Measurements from ENCODE around the gene VPS37B.
"Not testable (repeated sequence)": the region's sequence is repeated elsewhere in the genome, so short reads cannot be mapped to it uniquely, and the experiment has no call there.

- not testable (repeated sequence) for TF ChIP-seq ZSCAN29 (IDR thresholded peaks at IDR 0.05); TBL1XR1 (IDR thresholded peaks at IDR 0.05; ENCODE audit: low read depth, low read length); EP300 (IDR thresholded peaks at IDR 0.05; ENCODE audit: borderline replicate concordance in 1 of 2, control insufficient read depth in 1 of 2, low read depth in 2 of 2, low read length in 2 of 2); ATF3 (IDR thresholded peaks at IDR 0.05; ENCODE audit: borderline replicate concordance, extremely low read depth, low read depth, low read length); FOXM1 (IDR thresholded peaks at IDR 0.05; ENCODE audit: low read depth, low read length); POLR2A (IDR thresholded peaks at IDR 0.05; ENCODE audit: low read depth, low read length)
These were observed 9.3 kb upstream of the VPS37B start for GRCh38 chr12:122905258-122905657.

Measured in GM12878 (cell line).